Stimulated activated naive B cell treated with anti-CD40 and anti-IgM and Interleukin-4, amounts not matched to agents 10 μg/mL and 1 μg/mL and 100 μg/mL, for 72 hours (primary cell): ENCODE measurements around the gene PHTF2.
"Not testable (repeated sequence)": the region's sequence is repeated elsewhere in the genome, so short reads cannot be mapped to it uniquely, and the experiment has no call there.

Experiments used
- ATAC-seq, 2 donors: fragments of 150-1000 bp; cut with Tn5 transposase; replicated peaks; 2 replicates each; pipeline ENCODE4 v1.10.0; 2021; ENCODE audit warnings: moderate library complexity in 1 of 2
- DNase-seq: peaks from one replicate; pipeline ENCODE4 v3.0.0; 2021
- H3K27ac Mint-ChIP-seq: one replicate; pipeline ENCODE4 v1.8.0; 2022; ENCODE audit warnings: mild to moderate bottlenecking, mixed read lengths
- H3K27me3 Mint-ChIP-seq, 2 donors: one replicate each; pipeline ENCODE4 v1.8.0; 2022; ENCODE audit warnings: mixed read lengths in 2 of 2
- H3K36me3 Mint-ChIP-seq, 2 donors: one replicate each; pipeline ENCODE4 v1.8.0; 2022; ENCODE audit warnings: mixed read lengths in 2 of 2, mild to moderate bottlenecking in 1 of 2
- H3K4me1 Mint-ChIP-seq, 2 donors: one replicate each; pipeline ENCODE4 v1.8.0; 2022; ENCODE audit warnings: mixed read lengths in 2 of 2, mild to moderate bottlenecking in 1 of 2
- H3K4me3 Mint-ChIP-seq, 2 donors: one replicate each; pipeline ENCODE4 v1.8.0; 2022; ENCODE audit warnings: mild to moderate bottlenecking in 2 of 2, mixed read lengths in 2 of 2, moderate library complexity in 1 of 2
- H3K9me3 Mint-ChIP-seq, 2 donors: one replicate each; pipeline ENCODE4 v1.8.0; 2022; ENCODE audit warnings: mixed read lengths in 2 of 2, mild to moderate bottlenecking in 1 of 2

PHTF2 gene

GRCh38 chr7:77827999-77828398, 29.4 kb downstream of the PHTF2 start:
- H3K27me3 Mint-ChIP-seq, result no peaks in the 10 kb centered on the region
- peaks cover 37 to 80% of the 10 kb centered on the region in 2 donors for H3K4me1 Mint-ChIP-seq
- H3K9me3 Mint-ChIP-seq, result peaks cover 10 to 13% of the 10 kb centered on the region in 2 donors
- DNase-seq (no peak), ATAC-seq (peak; percentile 56 to 65)
- no peak overlapping the region for H3K4me3 Mint-ChIP-seq
- peaks cover 19 to 36% of the 10 kb centered on the region in 2 donors for H3K36me3 Mint-ChIP-seq
- peak overlapping the region; percentile 31 for H3K27ac Mint-ChIP-seq

- no peak for DNase-seq
- Mint-ChIP-seq H3K4me3 (no peak overlapping the region), H3K27ac (peak overlapping the region; percentile 14), H3K36me3 (peaks cover 8 to 31% of the 10 kb centered on the region in 2 donors), H3K27me3 (no peaks in the 10 kb centered on the region), H3K4me1 (peaks cover 33 to 80% of the 10 kb centered on the region in 2 donors), H3K9me3 (peaks cover 6% of the 10 kb centered on the region in 2 donors)
- ATAC-seq, result peak in 1 of 2 donors; percentile 53
Measured at GRCh38 chr7:77830649-77831355, 32.2 kb downstream of the PHTF2 start.

DNA sequence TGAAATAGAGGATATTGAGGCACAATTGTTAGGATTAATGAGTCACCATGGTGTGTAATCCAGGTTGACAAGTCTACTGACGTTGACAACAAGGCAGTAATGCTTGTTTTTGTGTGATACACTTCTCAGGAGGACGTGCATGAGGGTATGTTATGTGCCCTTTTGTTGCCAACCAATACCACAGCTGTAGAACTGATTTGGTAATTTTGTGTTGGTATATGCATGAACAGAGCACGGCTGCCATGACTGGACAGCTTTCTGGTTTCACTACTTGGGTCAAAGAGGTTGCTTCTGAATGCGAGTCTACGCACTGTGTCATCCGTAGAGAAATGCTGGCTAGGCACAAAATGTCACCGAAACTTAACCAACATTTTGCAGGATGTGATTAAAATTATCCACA, 32.9 kb downstream of the PHTF2 start:
- peaks cover 14 to 33% of the 10 kb centered on the region in 2 donors for H3K36me3 Mint-ChIP-seq
- ATAC-seq (peak; percentile 46 to 58), DNase-seq (no peak)
- no peak overlapping the region for H3K27ac Mint-ChIP-seq
- peaks cover 3 to 4% of the 10 kb centered on the region in 2 donors for H3K9me3 Mint-ChIP-seq
- H3K27me3 Mint-ChIP-seq, result no peaks in the 10 kb centered on the region
- peaks cover 33 to 83% of the 10 kb centered on the region in 2 donors for H3K4me1 Mint-ChIP-seq
- H3K4me3 Mint-ChIP-seq, result no peak overlapping the region

- ATAC-seq, result no peak
- no peak overlapping the region for H3K4me3 Mint-ChIP-seq
Measured at GRCh38 chr7:77831953-77832352, 33.4 kb downstream of the PHTF2 start.

DNA sequence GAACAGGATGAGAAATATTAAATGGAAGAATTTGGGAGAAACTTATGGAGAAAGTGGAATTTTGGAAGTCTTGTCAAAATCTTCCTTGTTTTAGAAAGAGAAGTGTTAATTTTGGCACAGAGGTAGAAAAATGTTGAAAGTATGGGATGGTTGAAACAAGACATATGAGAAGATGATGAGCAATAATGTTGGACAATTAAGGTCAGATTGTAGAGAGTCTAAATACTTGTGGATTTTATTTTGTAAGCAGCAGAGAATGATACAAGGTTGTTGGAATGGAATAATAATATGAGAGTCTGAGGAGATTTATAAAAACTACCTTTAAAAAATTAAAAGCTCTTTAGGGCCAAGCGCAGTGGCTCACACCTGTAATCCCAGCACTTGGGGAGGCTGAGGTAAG, 34.6 kb downstream of the PHTF2 start:
- Mint-ChIP-seq H3K4me3 (no peak overlapping the region), H3K27ac (no peak overlapping the region)

More at GRCh38 chr7:77831953-77832352, 33.4 kb downstream of the PHTF2 start:
- H3K36me3 Mint-ChIP-seq, result peaks cover 12 to 30% of the 10 kb centered on the region in 2 donors
- no peaks in the 10 kb centered on the region for H3K27me3 Mint-ChIP-seq
- no peak overlapping the region for H3K27ac Mint-ChIP-seq
- peaks cover 32 to 79% of the 10 kb centered on the region in 2 donors for H3K4me1 Mint-ChIP-seq
- peaks cover 0 to 1% of the 10 kb centered on the region in 2 donors for H3K9me3 Mint-ChIP-seq
- DNase-seq, result no peak

DNA sequence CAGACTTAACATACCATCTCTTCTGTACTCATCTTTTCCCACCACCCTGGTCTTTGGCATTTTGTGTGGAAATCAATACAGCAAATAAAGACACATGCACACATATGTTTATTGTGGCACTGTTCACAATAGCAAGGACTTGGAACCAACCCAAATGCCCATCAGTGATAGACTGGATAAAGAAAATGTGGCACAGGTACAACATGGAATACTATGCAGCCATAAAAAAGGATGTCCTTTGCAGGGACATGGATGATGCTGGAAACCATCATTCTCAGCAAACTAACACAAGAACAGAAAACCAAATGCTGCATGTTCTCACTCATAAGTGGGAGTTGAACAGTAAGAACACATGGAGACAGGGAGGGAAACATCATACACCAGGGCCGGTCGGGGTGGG, 37.9 kb downstream of the PHTF2 start:
- Mint-ChIP-seq H3K36me3 (peaks cover 8 to 21% of the 10 kb centered on the region in 2 donors), H3K4me1 (peaks cover 26 to 52% of the 10 kb centered on the region in 2 donors)
- DNase-seq, H3K4me3 Mint-ChIP-seq, H3K27me3 Mint-ChIP-seq, H3K9me3 Mint-ChIP-seq, H3K27ac Mint-ChIP-seq, ATAC-seq: not testable (repeated sequence)

More for the DNA sequence above, 34.6 kb downstream of the PHTF2 start:
- Mint-ChIP-seq H3K36me3 (peaks cover 11 to 28% of the 10 kb centered on the region in 2 donors), H3K4me1 (peaks cover 35 to 73% of the 10 kb centered on the region in 2 donors), H3K27me3 (no peaks in the 10 kb centered on the region), H3K9me3 (peaks cover 0 to 1% of the 10 kb centered on the region in 2 donors)
- DNase-seq (no peak), ATAC-seq (no peak)

DNA sequence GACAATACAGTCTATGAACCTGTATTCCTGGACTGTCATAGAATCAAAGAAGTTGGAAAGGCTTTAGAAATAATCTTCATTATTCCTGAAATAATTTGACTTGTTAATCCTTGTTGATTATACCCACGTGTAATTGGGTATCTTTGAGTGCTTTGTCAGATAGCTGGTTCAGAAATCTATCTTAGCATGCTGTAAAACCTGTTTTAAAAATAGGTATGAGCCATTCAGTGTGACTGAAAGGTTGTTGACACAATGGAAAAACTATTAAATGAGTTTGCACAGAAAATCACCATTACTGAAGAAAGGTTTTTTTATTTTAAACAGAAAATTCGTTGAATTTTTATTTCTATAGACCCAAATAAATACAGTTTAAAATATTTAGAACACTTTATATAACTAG, 38.7 kb downstream of the PHTF2 start:
- Mint-ChIP-seq H3K27ac (no peak overlapping the region), H3K4me3 (no peak overlapping the region), H3K9me3 (peaks cover 0 to 1% of the 10 kb centered on the region in 2 donors), H3K27me3 (no peaks in the 10 kb centered on the region), H3K4me1 (peaks cover 23 to 45% of the 10 kb centered on the region in 2 donors), H3K36me3 (peaks cover 8 to 19% of the 10 kb centered on the region in 2 donors)
- DNase-seq (no peak), ATAC-seq (no peak)

DNA sequence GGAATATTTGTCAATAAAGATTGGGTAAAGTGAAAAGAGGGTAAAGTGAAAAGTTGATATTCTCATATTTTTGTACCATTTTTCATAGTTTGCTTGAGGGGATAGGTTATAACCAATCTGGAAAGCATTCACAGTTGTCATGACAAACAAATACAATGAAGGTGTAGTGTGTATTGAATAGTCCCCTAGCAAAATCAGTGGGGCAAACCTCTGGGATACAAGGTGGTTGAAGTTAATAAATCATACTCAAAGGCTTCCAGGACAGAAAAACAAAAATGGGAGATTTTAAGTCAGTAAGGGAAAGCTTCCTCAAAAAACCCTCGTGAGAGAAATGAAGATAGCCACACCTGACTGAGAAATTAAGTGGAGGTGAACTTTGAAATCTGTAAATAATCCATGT, 39.4 kb downstream of the PHTF2 start:
- DNase-seq, result no peak
- Mint-ChIP-seq H3K27me3 (no peaks in the 10 kb centered on the region), H3K4me1 (peaks cover 22 to 50% of the 10 kb centered on the region in 2 donors), H3K4me3 (no peak overlapping the region), H3K9me3 (peaks cover 0 to 1% of the 10 kb centered on the region in 2 donors), H3K36me3 (peaks cover 8 to 19% of the 10 kb centered on the region in 2 donors), H3K27ac (no peak overlapping the region)
- ATAC-seq, result no peak

- Mint-ChIP-seq H3K27me3 (no peaks in the 10 kb centered on the region), H3K4me3 (no peak overlapping the region), H3K27ac (no peak overlapping the region), H3K36me3 (peaks cover 12 to 24% of the 10 kb centered on the region in 2 donors), H3K9me3 (peaks cover 0 to 1% of the 10 kb centered on the region in 2 donors), H3K4me1 (peaks cover 17 to 46% of the 10 kb centered on the region in 2 donors)
- ATAC-seq, result no peak
- DNase-seq, result no peak
Measured at GRCh38 chr7:77838929-77839491, 40.4 kb downstream of the PHTF2 start.

DNA sequence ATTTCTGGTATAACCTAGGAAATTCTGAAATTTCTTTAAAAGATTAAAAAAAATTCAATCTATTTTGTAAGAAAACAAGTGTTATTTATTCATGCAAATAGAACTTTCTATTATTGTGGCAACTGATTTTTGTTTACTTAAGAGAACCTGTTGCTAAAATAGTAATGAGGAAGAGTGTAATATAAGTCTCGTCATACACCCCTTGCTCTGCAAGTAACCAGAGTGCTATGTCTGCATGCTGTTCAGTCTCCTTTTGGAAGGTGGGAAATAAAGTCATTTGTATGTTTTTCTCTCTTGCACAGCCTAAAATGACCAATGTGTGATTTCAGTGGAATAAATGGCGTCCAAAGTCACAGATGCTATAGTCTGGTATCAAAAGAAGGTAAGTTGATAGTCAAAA, 41.3 kb downstream of the PHTF2 start:
- no peak for DNase-seq
- peaks cover 14 to 39% of the 10 kb centered on the region in 2 donors for H3K4me1 Mint-ChIP-seq
- H3K27me3 Mint-ChIP-seq, result no peaks in the 10 kb centered on the region
- peaks cover 12 to 24% of the 10 kb centered on the region in 2 donors for H3K36me3 Mint-ChIP-seq
- no peak overlapping the region for H3K4me3 Mint-ChIP-seq
- peaks cover 0 to 1% of the 10 kb centered on the region in 2 donors for H3K9me3 Mint-ChIP-seq
- H3K27ac Mint-ChIP-seq, result peak overlapping the region; percentile 20
- ATAC-seq, result no peak

DNA sequence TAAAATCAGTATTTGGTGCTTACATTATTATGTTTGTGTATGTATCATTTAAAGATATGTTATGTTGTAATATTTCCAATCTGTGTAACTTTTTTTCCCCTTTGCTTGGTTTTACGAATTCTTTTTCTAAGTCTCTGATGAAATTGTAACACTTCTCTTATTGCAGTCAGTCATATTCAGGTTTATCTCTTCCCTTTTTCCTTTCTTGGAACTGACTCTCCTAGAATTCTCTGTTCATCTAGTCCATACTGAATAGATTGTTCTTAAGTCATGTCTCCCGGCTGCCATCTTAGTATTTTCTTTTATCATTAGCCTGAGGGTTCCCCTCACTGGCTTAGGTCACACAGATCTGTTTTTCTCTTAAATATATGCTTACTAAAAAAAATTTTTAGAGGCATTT, 44.6 kb downstream of the PHTF2 start:
- Mint-ChIP-seq H3K36me3 (peaks cover 19 to 31% of the 10 kb centered on the region in 2 donors), H3K27ac (no peak overlapping the region), H3K9me3 (no peaks in the 10 kb centered on the region), H3K27me3 (no peaks in the 10 kb centered on the region), H3K4me3 (no peak overlapping the region), H3K4me1 (peaks cover 13 to 42% of the 10 kb centered on the region in 2 donors)
- no peak for ATAC-seq
- DNase-seq, result no peak

- H3K27ac Mint-ChIP-seq, result peak overlapping the region; percentile 7
- H3K36me3 Mint-ChIP-seq, result peaks cover 25 to 48% of the 10 kb centered on the region in 2 donors
- no peaks in the 10 kb centered on the region for H3K27me3 Mint-ChIP-seq
- no peaks in the 10 kb centered on the region for H3K9me3 Mint-ChIP-seq
- ATAC-seq (no peak), DNase-seq (no peak)
- no peak overlapping the region for H3K4me3 Mint-ChIP-seq
- peaks cover 18 to 47% of the 10 kb centered on the region in 2 donors for H3K4me1 Mint-ChIP-seq
Measured at GRCh38 chr7:77846317-77847092, 47.9 kb downstream of the PHTF2 start.

- H3K4me3 Mint-ChIP-seq, result no peak overlapping the region
- DNase-seq (no peak), ATAC-seq (no peak)
- H3K36me3 Mint-ChIP-seq, result peaks cover 17 to 47% of the 10 kb centered on the region in 2 donors
- no peaks in the 10 kb centered on the region for H3K27me3 Mint-ChIP-seq
- H3K9me3 Mint-ChIP-seq, result no peaks in the 10 kb centered on the region
- H3K4me1 Mint-ChIP-seq, result peaks cover 46 to 68% of the 10 kb centered on the region in 2 donors
- H3K27ac Mint-ChIP-seq, result no peak overlapping the region
Measured at GRCh38 chr7:77855371-77856083, 57.0 kb downstream of the PHTF2 start.

- Mint-ChIP-seq H3K9me3 (no peaks in the 10 kb centered on the region), H3K27me3 (no peaks in the 10 kb centered on the region), H3K27ac (peak overlapping the region; percentile 14), H3K36me3 (peaks cover 11 to 27% of the 10 kb centered on the region in 2 donors), H3K4me3 (no peak overlapping the region), H3K4me1 (peaks cover 32 to 57% of the 10 kb centered on the region in 2 donors)
- no peak for ATAC-seq
- DNase-seq, result no peak
Measured at GRCh38 chr7:77858278-77858677, 59.7 kb downstream of the PHTF2 start.
